Pulmonary artery endothelial cell (primary cell): Measurements from ENCODE around the gene RPL29. TPM values are rescaled to one million over a fixed set of nuclear protein-coding genes. Genes with fewer than 3 reads are reported as not detected.

Experiments
- DNase-seq: peaks from one replicate; pipeline ENCODE4 v3.0.0-alpha.2; 2011; ENCODE audit warnings: low read depth, low spot score
- total RNA-seq: library from RNA; depleted of rRNA; stranded (reverse); fragments of >200 nt; gene quantifications from 2 replicates; pipeline ENCODE4 v1.2.3, GENCODE V29; 2014

RPL29 gene
- total RNA-seq, 1 donor from 2014 or later: 1,401 TPM

- DNase-seq: no peak
These were observed 12.0 kb downstream of the RPL29 start for GRCh38 chr3:51983578-51984268.

DNA sequence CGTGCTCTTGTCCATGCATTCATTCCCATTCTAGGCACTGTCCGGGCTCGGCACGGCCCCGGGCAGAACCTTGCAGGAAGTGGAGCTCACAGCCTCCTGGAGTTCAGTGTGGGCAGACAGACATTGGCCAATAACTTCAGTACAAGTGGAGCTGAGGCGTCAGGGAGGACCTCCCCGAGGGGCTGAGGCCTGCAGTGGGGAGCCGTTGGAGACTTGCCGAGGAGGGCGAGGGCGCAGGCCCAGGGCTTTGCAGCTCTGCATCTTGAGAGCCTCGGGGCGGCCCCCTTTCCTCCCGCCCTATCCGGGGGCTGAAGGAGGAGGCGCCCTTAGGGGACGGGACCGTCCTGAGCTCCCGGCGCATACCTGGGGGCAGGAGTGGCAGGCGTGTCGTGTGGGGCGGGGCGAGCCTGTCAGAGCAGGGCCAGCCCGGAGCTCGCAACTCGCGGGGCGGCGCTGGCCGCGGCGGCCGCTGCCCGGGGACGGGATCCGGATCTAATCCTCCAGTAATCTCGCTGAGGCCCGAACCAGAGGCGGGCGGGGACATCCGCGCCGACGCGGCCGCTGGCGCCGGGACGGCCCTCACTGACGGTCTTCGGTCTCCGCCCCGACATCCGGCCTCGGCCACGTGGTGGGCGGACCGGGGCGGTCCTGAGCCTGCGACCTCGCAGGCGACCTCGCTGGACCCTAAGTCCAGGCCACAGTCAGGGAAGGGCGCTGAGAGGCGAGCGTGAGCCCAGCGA lies 12.7 kb downstream of the RPL29 start, which contains the start of gene ACY1:
TSS of gene ACY1 (plus strand) at position 698 of the 740 bp plus-strand sequence. CDS start 530 bp downstream, outside the sequence.
- no peak for DNase-seq

- no peak for DNase-seq
These were observed 13.3 kb downstream of the RPL29 start for GRCh38 chr3:51982352-51982837.

DNA sequence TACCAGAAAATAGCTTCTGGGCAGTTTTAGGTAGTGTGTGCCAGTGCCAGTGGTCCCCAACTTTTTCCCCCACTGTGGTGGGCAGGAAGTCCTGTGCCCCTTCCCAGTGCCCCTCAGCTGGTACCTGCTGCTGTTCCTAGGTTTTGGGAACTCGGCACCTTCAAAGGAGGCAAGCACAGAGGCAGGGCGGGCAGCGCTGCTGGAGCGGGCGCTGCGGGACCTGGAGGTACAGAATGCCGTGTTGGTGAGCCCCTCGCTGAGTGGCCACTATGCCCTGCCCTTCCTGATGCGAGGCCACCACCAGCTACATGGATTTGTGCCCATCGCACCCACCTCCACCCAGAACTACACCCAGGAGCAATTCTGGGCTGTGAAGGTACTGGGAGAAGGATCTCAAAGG lies 15.4 kb downstream of the RPL29 start:
- DNase-seq: no peak

- DNase-seq: no peak
These were observed 17.6 kb downstream of the RPL29 start for GRCh38 chr3:51978143-51978502.

DNA sequence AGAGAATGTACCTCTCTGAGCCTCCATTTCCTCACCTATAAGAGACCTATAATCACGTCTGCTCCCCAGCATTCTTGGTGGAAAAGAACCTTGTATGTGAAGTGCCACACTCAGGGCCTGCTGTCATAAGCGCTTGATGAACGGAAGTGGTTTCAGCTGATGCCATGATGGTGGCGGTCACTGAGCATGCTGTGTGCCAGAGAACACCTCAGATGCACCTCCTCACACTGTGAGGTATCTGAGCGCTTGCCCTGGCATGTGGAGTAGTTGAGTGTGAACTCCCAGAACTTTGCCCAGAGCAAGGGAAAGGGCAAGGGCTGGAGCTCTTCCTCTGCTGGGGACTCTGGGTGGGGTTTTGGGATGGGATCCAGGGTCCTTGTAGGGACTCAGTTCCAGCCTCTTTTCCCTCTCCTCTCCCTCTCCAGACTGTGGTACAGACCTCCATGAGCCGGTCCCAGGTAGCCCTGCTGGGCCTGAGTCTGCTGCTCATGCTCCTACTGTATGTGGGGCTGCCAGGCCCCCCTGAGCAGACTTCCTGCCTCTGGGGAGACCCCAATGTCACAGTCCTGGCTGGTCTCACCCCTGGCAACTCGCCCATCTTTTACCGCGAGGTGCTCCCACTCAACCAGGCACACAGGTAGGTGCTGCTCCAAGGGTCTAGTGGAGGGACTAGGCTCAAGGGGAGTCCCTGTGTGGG lies 18.1 kb downstream of the RPL29 start:
- DNase-seq: no peak

DNA sequence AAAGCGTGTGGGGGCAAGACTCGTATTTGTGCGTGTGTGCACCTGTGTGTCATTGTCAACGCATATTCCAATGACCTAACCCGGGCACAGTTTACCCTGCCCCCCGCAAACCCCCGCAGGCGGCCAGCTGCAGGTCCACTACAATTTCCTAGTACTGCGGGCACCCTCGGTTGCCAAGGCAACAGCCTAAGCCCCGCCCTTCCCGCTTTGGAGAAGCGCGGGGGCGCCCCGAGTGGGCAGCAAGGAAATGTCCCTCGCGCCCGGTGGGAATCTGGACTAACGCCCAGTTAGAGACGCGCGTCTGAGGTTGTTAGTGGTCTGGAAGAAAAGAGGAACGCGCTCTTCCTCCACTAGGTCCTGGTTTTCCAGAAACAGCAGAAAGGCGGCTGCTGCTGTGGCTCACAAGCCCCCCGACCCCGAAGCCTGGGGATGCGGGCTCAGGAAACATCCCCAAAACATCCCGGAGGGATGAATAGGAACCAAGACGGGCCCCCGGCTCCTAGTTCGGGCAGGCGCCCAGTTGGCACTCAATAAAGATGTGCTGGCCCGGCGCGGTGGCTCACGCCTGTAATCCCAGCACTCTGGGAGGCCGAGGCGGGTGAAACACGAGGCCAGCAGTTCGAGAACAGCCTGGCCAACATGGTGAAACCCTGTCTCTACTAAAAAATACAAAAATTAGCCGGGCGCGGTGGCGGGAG lies 19.7 kb downstream of the RPL29 start:
- no peak for DNase-seq

GRCh38 chr3:51974963-51975851 lies 20.5 kb downstream of the RPL29 start, which contains the start of gene ABHD14A:
TSS of gene ABHD14A (plus strand) at chr3:51975064. CDS start at chr3:51975136, 72 bp downstream.
- DNase-seq: no peak

- no peak for DNase-seq
These were observed 21.3 kb downstream of the RPL29 start for GRCh38 chr3:51974277-51974962.

DNA sequence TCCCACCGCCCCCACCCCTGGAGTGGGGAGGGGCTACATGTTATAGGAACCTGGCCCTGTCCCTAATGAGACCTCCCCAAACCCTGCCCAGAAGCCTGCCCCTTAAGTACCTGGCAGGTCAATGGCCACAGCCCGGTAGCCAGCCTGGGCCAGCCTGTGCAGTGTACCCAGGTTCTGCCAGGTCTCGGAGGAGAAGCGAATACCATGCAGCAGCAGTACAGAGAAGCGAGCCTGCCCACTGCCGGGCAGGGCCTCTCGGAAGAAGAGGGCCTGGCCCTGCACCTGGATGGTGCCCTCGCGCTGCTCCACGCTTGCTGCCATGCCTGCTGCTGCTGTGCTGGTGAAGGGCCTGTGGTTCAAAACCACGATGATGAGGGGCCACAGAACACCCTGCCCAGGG lies 24.3 kb downstream of the RPL29 start:
- DNase-seq: no peak

DNA sequence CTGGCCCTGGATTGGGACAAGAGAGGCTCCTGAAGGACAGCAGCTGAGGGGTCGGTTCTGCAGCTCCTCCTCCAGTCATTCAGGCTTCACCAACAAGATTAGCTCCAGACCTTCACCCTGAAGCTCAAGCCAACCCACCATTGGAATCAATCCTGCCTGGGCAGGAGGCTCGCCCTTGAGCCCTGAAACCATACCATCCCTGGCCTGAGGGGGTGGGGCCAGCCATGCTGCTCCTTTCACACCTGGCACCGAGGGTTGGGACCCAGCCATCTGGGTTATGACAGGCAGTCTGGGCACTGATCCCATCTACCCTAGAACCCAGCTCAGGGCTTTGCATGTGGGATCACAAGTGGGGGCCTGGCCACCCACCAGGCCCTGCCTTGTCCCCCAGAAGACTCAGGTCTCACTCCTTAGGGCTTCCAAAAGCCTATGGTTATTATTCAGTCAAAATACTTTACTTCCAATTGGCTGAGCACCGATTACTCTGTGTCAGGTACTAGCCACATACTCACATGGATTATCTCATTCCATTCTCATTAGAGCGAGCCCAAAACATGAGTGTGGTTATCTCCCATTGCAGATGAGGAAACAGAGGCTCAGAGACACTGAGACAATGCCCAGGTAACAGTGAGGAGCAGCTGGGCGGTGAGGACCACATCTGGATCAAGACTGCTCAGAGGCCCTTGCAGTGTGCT lies 24.9 kb downstream of the RPL29 start:
- no peak for DNase-seq

DNA sequence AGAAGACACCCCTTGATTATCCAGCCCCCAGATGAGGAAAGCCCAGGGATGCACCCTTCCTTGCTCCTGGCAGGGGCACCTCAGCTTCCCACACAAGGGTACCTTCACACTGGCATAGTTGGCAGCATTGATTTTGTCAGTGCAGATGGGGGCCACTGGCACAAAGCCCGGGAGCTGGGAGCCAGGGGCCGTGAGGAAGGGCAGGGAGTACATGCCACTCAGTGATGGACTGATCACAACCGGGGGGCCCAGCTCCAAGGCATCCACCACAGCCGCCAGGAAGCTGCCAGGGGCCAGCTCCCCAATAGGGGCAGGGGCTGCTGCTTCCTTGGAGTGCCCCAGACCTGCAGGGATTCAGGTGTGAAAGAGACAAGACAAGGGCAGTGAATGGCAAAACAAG lies 25.9 kb downstream of the RPL29 start:
- DNase-seq: no peak

GRCh38 chr3:51968883-51969678 lies 26.6 kb downstream of the RPL29 start:
- DNase-seq: no peak

- DNase-seq: no peak
These were observed 27.4 kb downstream of the RPL29 start for GRCh38 chr3:51968170-51968775.

- no peak for DNase-seq
These were observed 28.1 kb downstream of the RPL29 start, which contains the start of gene PCBP4 for GRCh38 chr3:51967384-51968169. TSS of gene PCBP4 (minus strand) at chr3:51967454. CDS start at chr3:51961240, 6,214 bp downstream.

GRCh38 chr3:51966922-51967383 lies 28.7 kb downstream of the RPL29 start:
- DNase-seq: no peak

DNA sequence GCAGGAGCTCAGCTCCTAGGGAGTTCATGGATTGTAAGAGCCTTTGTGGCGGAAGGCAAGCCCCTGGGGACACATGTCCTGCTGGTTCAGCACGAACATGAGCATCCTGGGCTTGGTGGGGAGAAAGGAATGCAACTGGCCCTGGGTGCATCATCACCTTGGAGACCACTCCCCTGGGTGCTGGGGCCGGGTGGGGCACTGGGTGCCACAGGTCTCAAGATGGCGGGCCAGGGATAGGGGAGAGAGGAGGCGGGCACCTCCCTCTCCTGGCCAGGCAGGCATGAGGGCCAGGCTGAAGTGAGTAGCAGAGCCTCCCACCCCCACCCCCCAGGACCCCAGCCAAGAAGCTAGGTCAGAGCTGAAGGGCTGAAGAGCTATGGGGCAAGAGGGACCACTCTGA lies 29.2 kb downstream of the RPL29 start:
- no peak for DNase-seq
